K562 (cell line): Measurements from ENCODE around the gene TCHP. TPM values are rescaled to one million over a fixed set of nuclear protein-coding genes. Genes with fewer than 3 reads are reported as not detected.

Experiments used
- BRCA1 ChIP-seq, 2 experiments: fragments of 450-650 bp in 1 of 2; sonication (generic) in 1 of 2; formaldehyde crosslinking in 1 of 2; IDR thresholded peaks; 2 replicates each; pipeline versions ENCODE4 v1.5.0 to v1.6.1; 2017 to 2020; ENCODE audit warnings: mild to moderate bottlenecking in 1 of 2, missing genetic modification reagents in 1 of 2
- CC2D1A ChIP-seq: fragments of 450-650 bp; IDR thresholded peaks from 2 replicates; pipeline ENCODE4 v1.6.1; 2017; ENCODE audit warnings: mild to moderate bottlenecking
- FUS ChIP-seq: fragments of 200-400 bp; formaldehyde crosslinking; optimal IDR thresholded peaks from 2 replicates; pipeline ENCODE3; 2017; ENCODE audit warnings: low read depth, low read length
- HIVEP1 ChIP-seq: fragments of 250-450 bp; sonication (Bioruptor Pico); IDR thresholded peaks from 2 replicates; pipeline ENCODE4 v1.4.0; 2020; ENCODE audit warnings: mild to moderate bottlenecking
- HMGN3 ChIP-seq: IDR thresholded peaks from 2 replicates; pipeline ENCODE4 v1.6.1; 2011; ENCODE audit warnings: borderline replicate concordance, low read depth, mild to moderate bottlenecking, mixed read lengths, low read length; ENCODE audit not compliant: insufficient read length; ENCODE audit errors: extremely low read depth
- MNT ChIP-seq, 2 experiments: fragments of 450-650 bp; conservative IDR thresholded peaks; 2 replicates each; pipeline ENCODE4 v1.6.1; 2017; ENCODE audit warnings: mild to moderate bottlenecking in 2 of 2, moderate library complexity in 2 of 2
- POLR3G ChIP-seq: IDR thresholded peaks from 2 replicates; pipeline ENCODE4 v1.6.1; 2011; ENCODE audit not compliant: insufficient read length, insufficient replicate concordance; ENCODE audit errors: extremely low read depth
- RBM22 ChIP-seq: fragments of 200-400 bp; formaldehyde crosslinking; IDR thresholded peaks from 2 replicates; pipeline ENCODE4 v1.6.1; 2018; ENCODE audit warnings: low read length, low read depth; ENCODE audit not compliant: poor library complexity, severe bottlenecking
- TRIM28 ChIP-seq: fragments of 450-650 bp; IDR thresholded peaks from 2 replicates; pipeline ENCODE4 v1.6.1; 2017
- ZNF609 ChIP-seq: sonication (generic); formaldehyde crosslinking; IDR thresholded peaks from 2 replicates; pipeline ENCODE4 v1.8.1; 2023; ENCODE audit warnings: missing genetic modification reagents, mild to moderate bottlenecking, borderline replicate concordance
- polyA plus RNA-seq, 8 experiments: library from polyadenylated mRNA; depleted of rRNA in 4 of 8; stranded (reverse) in 5 of 8; unstranded in 3 of 8; fragments of >200 nt; fragmentation: Nextera tagmentation in 2 of 8; fragmentation: Illumina TruSeq in 1 of 8; extraction: Ambion mirVana in 2 of 8; extraction: Trizol in 1 of 8; gene quantifications; 2 replicates each; pipeline versions ENCODE4 v1.2.1 to v1.2.3, GENCODE V29; 2011 to 2014; ENCODE audit warnings: inconsistent platforms in 1 of 8, missing spikeins in 1 of 8
- total RNA-seq, 7 experiments: library from RNA; depleted of rRNA in 6 of 7; stranded (reverse); fragments of >200 nt in 6 of 7; fragmentation: Illumina TruSeq in 2 of 7; extraction: Trizol in 2 of 7; gene quantifications; 2 replicates each; pipeline versions ENCODE4 v1.2.1 to v1.2.3, GENCODE V29; 2011 to 2021; ENCODE audit warnings: low replicate concordance in 1 of 7
- TF ChIP-seq, protein P1 (sequence below): fragments of 450-650 bp; IDR thresholded peaks from 2 replicates; pipeline ENCODE4 v1.6.1; 2016; ENCODE audit warnings: low read depth

The TCHP gene
- total and polyA plus RNA-seq, 9 of the 15 experiments (the other 6 are each of a cell fraction or from before 2014, with no cell fraction given): 3.4 to 30.4 (median 19.7) TPM

GRCh38 chr12:109899783-109900751 lies at the start of gene TCHP (continued):
- TF ChIP-seq, protein P1, sequence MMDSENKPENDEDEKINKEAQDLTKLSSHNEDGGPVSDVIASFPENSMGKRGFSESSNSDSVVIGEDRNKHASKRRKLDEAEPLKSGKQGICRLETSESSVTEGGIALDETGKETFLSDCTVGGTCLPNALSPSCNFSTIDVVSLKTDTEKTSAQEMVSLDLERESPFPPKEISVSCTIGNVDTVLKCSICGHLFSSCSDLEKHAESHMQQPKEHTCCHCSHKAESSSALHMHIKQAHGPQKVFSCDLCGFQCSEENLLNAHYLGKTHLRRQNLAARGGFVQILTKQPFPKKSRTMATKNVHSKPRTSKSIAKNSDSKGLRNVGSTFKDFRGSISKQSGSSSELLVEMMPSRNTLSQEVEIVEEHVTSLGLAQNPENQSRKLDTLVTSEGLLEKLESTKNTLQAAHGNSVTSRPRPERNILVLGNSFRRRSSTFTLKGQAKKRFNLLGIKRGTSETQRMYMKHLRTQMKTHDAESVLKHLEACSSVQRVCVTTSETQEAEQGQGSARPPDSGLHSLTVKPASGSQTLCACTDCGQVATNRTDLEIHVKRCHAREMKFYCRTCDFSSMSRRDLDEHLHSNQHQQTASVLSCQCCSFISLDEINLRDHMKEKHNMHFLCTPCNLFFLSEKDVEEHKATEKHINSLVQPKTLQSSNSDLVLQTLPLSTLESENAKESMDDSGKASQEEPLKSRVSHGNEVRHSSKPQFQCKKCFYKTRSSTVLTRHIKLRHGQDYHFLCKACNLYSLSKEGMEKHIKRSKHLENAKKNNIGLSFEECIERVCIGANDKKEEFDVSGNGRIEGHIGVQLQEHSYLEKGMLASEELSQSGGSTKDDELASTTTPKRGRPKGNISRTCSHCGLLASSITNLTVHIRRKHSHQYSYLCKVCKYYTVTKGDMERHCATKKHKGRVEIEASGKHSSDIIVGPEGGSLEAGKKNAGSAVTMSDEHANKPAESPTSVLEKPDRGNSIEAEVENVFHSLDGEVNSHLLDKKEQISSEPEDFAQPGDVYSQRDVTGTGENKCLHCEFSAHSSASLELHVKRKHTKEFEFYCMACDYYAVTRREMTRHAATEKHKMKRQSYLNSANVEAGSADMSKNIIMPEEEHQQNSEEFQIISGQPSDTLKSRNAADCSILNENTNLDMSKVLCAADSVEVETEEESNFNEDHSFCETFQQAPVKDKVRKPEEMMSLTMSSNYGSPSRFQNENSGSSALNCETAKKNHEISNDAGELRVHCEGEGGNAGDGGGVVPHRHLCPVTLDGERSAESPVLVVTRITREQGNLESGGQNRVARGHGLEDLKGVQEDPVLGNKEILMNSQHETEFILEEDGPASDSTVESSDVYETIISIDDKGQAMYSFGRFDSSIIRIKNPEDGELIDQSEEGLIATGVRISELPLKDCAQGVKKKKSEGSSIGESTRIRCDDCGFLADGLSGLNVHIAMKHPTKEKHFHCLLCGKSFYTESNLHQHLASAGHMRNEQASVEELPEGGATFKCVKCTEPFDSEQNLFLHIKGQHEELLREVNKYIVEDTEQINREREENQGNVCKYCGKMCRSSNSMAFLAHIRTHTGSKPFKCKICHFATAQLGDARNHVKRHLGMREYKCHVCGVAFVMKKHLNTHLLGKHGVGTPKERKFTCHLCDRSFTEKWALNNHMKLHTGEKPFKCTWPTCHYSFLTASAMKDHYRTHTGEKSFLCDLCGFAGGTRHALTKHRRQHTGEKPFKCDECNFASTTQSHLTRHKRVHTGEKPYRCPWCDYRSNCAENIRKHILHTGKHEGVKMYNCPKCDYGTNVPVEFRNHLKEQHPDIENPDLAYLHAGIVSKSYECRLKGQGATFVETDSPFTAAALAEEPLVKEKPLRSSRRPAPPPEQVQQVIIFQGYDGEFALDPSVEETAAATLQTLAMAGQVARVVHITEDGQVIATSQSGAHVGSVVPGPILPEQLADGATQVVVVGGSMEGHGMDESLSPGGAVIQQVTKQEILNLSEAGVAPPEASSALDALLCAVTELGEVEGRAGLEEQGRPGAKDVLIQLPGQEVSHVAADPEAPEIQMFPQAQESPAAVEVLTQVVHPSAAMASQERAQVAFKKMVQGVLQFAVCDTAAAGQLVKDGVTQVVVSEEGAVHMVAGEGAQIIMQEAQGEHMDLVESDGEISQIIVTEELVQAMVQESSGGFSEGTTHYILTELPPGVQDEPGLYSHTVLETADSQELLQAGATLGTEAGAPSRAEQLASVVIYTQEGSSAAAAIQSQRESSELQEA: peak; percentile 96
- TF ChIP-seq HIVEP1 (CRISPR knock-in tag) (no peak), POLR3G (no peak), MNT (conservative IDR thresholded peaks at IDR 0.05) (peak; percentile 79 to 91), ZNF609 (no peak), TRIM28 (no peak; the same call in 1 of the 2 replicates), HMGN3 (peak; percentile 53), FUS (no peak), RBM22 (no peak), BRCA1 (IDR thresholded peaks at IDR 0.05) (no peak), BRCA1 (CRISPR knock-in tag; IDR thresholded peaks at IDR 0.05) (no peak), CC2D1A (no peak)
